ENCODE measurements around the gene TP53BP2. TPM values are rescaled to one million over a fixed set of nuclear protein-coding genes. Genes with fewer than 3 reads are reported as not detected.

The TP53BP2 gene
- total and polyA plus RNA-seq, 10 donors: 5.2 to 50.7 (median 39.5) TPM

DNA sequence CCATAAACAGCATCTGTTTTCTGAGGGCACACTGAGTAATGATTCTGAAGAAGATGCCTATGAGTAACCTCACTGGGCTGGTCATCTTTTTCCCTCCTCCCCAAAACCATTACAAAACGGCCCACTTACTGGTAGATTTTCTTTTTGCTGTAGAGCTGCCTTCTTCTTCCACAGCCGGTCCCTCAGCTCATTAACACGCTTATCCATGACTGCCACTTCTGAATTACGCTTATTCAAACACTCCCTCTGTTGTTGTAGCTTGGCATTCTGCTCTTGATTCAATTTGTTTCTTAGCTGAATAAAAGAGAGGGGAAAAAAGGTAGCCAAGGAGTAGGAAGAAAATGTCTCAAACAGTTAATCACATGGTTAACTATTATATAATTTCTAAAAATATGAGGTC, 43.1 kb downstream of the TP53BP2 start:
- Histone ChIP-seq H3K4me3 (no peak overlapping the region), H3K9me3 (no peaks in the 10 kb centered on the region), H3K27me3 (replicated peaks in 1 of 7) (no peaks in the 10 kb centered on the region), H3K4me1 (no peaks in the 10 kb centered on the region), H3K36me3 (peaks cover 9 to 98% (median 67%) of the 10 kb centered on the region in 6 donors), H3K27ac (no peak overlapping the region)
- no peak for TF ChIP-seq POLR2A (IDR thresholded peaks at IDR 0.05)
- no peak for TF ChIP-seq POLR2AphosphoS5 (IDR thresholded peaks at IDR 0.05)
- TF ChIP-seq, protein P1, sequence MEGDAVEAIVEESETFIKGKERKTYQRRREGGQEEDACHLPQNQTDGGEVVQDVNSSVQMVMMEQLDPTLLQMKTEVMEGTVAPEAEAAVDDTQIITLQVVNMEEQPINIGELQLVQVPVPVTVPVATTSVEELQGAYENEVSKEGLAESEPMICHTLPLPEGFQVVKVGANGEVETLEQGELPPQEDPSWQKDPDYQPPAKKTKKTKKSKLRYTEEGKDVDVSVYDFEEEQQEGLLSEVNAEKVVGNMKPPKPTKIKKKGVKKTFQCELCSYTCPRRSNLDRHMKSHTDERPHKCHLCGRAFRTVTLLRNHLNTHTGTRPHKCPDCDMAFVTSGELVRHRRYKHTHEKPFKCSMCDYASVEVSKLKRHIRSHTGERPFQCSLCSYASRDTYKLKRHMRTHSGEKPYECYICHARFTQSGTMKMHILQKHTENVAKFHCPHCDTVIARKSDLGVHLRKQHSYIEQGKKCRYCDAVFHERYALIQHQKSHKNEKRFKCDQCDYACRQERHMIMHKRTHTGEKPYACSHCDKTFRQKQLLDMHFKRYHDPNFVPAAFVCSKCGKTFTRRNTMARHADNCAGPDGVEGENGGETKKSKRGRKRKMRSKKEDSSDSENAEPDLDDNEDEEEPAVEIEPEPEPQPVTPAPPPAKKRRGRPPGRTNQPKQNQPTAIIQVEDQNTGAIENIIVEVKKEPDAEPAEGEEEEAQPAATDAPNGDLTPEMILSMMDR (IDR thresholded peaks at IDR 0.05 in 8 of 11, conservative IDR thresholded peaks at IDR 0.05 in 3 of 11): no peak
- WGBS, 5 donors: 91 to 98% (median 93%) methylated on average over 4 of the region's 4 CpGs
- intact Hi-C loops (cut with DNase I; ENCODE audit: low total_unique reads): no loop called here
- no peak for DNase-seq

DNA sequence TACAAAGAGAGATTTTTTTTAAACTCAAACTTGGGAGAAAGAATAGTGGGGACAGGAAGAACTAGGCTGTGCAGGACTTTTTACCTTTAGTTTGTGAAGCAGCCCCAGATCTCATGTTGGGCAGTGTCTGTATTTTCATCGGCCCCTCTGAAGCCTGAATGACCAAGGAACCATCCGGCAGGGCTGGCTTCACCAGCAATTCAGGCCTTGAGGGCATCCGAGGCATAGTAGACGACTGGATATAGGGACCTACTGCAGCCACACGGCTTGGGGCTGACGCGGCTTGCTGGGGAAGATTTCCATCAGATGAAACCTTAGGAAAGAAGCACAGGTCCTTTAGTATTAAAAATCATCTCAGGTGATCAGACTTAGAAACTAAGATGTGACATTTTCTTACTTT, 43.7 kb downstream of the TP53BP2 start:
- intact Hi-C loops (cut with DNase I; ENCODE audit: low total_unique reads): no loop called here
- Histone ChIP-seq H3K36me3 (peaks cover 9 to 99% (median 73%) of the 10 kb centered on the region in 6 donors), H3K4me3 (no peak overlapping the region), H3K27ac (no peak overlapping the region), H3K9me3 (no peaks in the 10 kb centered on the region), H3K4me1 (no peaks in the 10 kb centered on the region), H3K27me3 (replicated peaks in 1 of 7) (no peaks in the 10 kb centered on the region)
- DNase-seq: no peak
- WGBS, 5 donors: 90 to 99% (median 96%) methylated on average over 7 of the region's 7 CpGs
- no peak for TF ChIP-seq POLR2AphosphoS5 (IDR thresholded peaks at IDR 0.05)

GRCh38 chr1:223796210-223796609, 49.5 kb downstream of the TP53BP2 start:
- peaks cover 0 to 100% (median 70%) of the 10 kb centered on the region in 6 donors for H3K36me3 ChIP-seq
- no peaks in the 10 kb centered on the region for H3K27me3 ChIP-seq (replicated peaks in 1 of 7)
- H3K4me1 ChIP-seq: no peaks in the 10 kb centered on the region
- intact Hi-C loops (cut with DNase I; ENCODE audit: low total_unique reads): no loop called here
- WGBS, 5 donors: 94 to 99% (median 97%) methylated on average over 7 of the region's 7 CpGs
- no peak for DNase-seq
- H3K9me3 ChIP-seq: no peaks in the 10 kb centered on the region
- H3K27ac ChIP-seq: no peak overlapping the region
- TF ChIP-seq, protein P1 (IDR thresholded peaks at IDR 0.05 in 8 of 11, conservative IDR thresholded peaks at IDR 0.05 in 3 of 11): no peak
- TF ChIP-seq POLR2AphosphoS5 (IDR thresholded peaks at IDR 0.05) (no peak), POLR2A (IDR thresholded peaks at IDR 0.05) (no peak)
- no peak overlapping the region for H3K4me3 ChIP-seq

DNA sequence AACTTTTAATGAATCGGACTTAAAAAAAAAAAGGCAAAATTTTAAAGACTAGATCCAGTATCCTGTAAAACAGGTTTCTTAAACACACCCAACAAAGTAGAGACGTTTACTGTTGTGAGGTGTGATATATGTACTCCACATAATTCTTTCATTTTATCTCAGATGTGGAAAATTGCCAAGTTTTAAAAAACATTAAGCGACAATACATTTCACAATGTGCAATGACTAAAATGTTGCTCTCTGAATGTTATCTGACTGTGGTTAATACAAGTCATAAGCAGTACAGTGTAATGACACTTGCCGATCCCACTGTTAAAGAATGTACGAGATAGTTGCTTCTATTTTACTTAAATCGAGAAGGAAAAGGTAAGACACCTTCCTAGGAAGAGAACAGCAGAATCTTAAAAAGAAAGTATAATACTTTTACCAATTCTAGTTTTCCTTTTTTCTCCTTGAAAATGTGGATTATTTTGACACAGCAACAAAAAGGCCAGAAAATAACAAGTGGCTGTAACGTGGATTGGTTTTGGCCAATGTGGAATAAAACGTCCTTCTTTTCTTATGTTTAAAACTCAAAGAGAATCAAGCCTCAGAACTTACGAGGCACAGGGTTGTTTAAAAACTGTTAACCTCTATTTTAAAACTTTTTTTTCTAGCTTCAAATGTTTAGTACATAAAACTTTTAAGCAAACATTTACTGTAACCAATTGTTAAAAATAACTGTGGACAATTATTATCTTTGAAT, 51.4 kb downstream of the TP53BP2 start:
- no peak for DNase-seq
- WGBS, 5 donors: 89 to 93% (median 91%) methylated on average over 9 of the region's 9 CpGs
- no peaks in the 10 kb centered on the region for H3K9me3 ChIP-seq
- H3K27ac ChIP-seq: no peak overlapping the region
- no peaks in the 10 kb centered on the region for H3K4me1 ChIP-seq
- H3K36me3 ChIP-seq: peaks cover 0 to 100% (median 56%) of the 10 kb centered on the region in 6 donors
- no peaks in the 10 kb centered on the region for H3K27me3 ChIP-seq (replicated peaks in 1 of 7)
- intact Hi-C loops (cut with DNase I; ENCODE audit: low total_unique reads): no loop called here
- H3K4me3 ChIP-seq: no peak overlapping the region
- no peak for TF ChIP-seq POLR2A (IDR thresholded peaks at IDR 0.05)
- TF ChIP-seq, protein P1 (IDR thresholded peaks at IDR 0.05 in 8 of 11, conservative IDR thresholded peaks at IDR 0.05 in 3 of 11): no peak
- TF ChIP-seq POLR2AphosphoS5 (IDR thresholded peaks at IDR 0.05): no peak
